ENCODE data around the gene APRT.

The APRT gene

GRCh38 chr16:88762941-88763340, 48.8 kb downstream of the APRT start:
- 84% methylated on average over 10 of the region's 10 CpGs for WGBS
- no peak overlapping the region for H3K23ac ChIP-seq (ENCODE audit: low read length in 2 of 2)
- no peak for DNase-seq

GRCh38 chr16:88762258-88762870, 49.4 kb downstream of the APRT start:
- Histone ChIP-seq H3K27me3 (ENCODE audit: control insufficient read depth in 1 of 2, insufficient read depth in 1 of 2, low read length in 2 of 2) (no peaks in the 10 kb centered on the region), H3K23ac (ENCODE audit: low read length in 2 of 2) (no peak overlapping the region), H3K14ac (ENCODE audit: low read length in 2 of 2) (no peak overlapping the region), H3K9me3 (ENCODE audit: control insufficient read depth, low read length) (no peaks in the 10 kb centered on the region), H2BK15ac (ENCODE audit: low read depth, poor library complexity, severe bottlenecking) (no peak overlapping the region), H3K4me3 (ENCODE audit: insufficient read depth in 1 of 2, low read depth in 1 of 2, low read length in 2 of 2) (no peak overlapping the region), H3K4me2 (ENCODE audit: low read length, poor library complexity, severe bottlenecking) (no peak overlapping the region), H2AK5ac (ENCODE audit: low read length, severe bottlenecking) (no peak overlapping the region), H2BK5ac (ENCODE audit: low read depth, low read length, poor library complexity, severe bottlenecking) (no peak overlapping the region), H3K18ac (ENCODE audit: low read depth in 1 of 2, low read length in 2 of 2) (no peak overlapping the region), H3K79me1 (replicated peaks; ENCODE audit: low read length, poor library complexity, severe bottlenecking) (peaks cover 42% of the 10 kb centered on the region), H4K91ac (ENCODE audit: low read length) (peak overlapping the region; percentile 70), H2BK120ac (ENCODE audit: low read depth, low read length) (no peak overlapping the region), H2BK12ac (ENCODE audit: low read length in 2 of 2) (no peak overlapping the region), H3K36me3 (ENCODE audit: control insufficient read depth in 1 of 2, insufficient read depth in 2 of 2, low read depth in 1 of 2, low read length in 2 of 2) (peaks cover 11 to 40% of the 10 kb centered on the region in 2 experiments), H3K27ac (ENCODE audit: low read length, poor library complexity, severe bottlenecking) (no peak overlapping the region), H4K8ac (ENCODE audit: low read length) (no peak overlapping the region), H3K4me1 (ENCODE audit: control insufficient read depth, insufficient read depth, low read depth, low read length) (peaks cover 86% of the 10 kb centered on the region), H3K4ac (ENCODE audit: low read depth in 1 of 2, low read length in 2 of 2) (no peak overlapping the region), H3K9ac (ENCODE audit: low read length) (no peak overlapping the region), H2AFZ (ENCODE audit: low read depth, low read length) (no peak overlapping the region)
- WGBS = 87% methylated on average over 16 of the region's 16 CpGs
- DNase-seq = no peak

More at GRCh38 chr16:88762941-88763340, 48.8 kb downstream of the APRT start:
- Histone ChIP-seq H4K91ac (ENCODE audit: low read length) (peak overlapping the region; percentile 11), H2AFZ (ENCODE audit: low read depth, low read length) (no peak overlapping the region), H3K9me3 (ENCODE audit: control insufficient read depth, low read length) (no peaks in the 10 kb centered on the region), H3K27ac (ENCODE audit: low read length, poor library complexity, severe bottlenecking) (no peak overlapping the region), H2BK120ac (ENCODE audit: low read depth, low read length) (no peak overlapping the region), H3K18ac (ENCODE audit: low read depth in 1 of 2, low read length in 2 of 2) (no peak overlapping the region), H2BK15ac (ENCODE audit: low read depth, poor library complexity, severe bottlenecking) (no peak overlapping the region), H3K4me1 (ENCODE audit: control insufficient read depth, insufficient read depth, low read depth, low read length) (peaks cover 86% of the 10 kb centered on the region), H3K79me1 (replicated peaks; ENCODE audit: low read length, poor library complexity, severe bottlenecking) (peaks cover 39% of the 10 kb centered on the region), H3K4me3 (ENCODE audit: insufficient read depth in 1 of 2, low read depth in 1 of 2, low read length in 2 of 2) (no peak overlapping the region), H2BK5ac (ENCODE audit: low read depth, low read length, poor library complexity, severe bottlenecking) (no peak overlapping the region), H3K4me2 (ENCODE audit: low read length, poor library complexity, severe bottlenecking) (no peak overlapping the region), H3K36me3 (ENCODE audit: control insufficient read depth in 1 of 2, insufficient read depth in 2 of 2, low read depth in 1 of 2, low read length in 2 of 2) (peaks cover 11 to 40% of the 10 kb centered on the region in 2 experiments), H4K8ac (ENCODE audit: low read length) (no peak overlapping the region), H2AK5ac (ENCODE audit: low read length, severe bottlenecking) (no peak overlapping the region), H3K4ac (ENCODE audit: low read depth in 1 of 2, low read length in 2 of 2) (no peak overlapping the region), H3K14ac (ENCODE audit: low read length in 2 of 2) (no peak overlapping the region), H3K27me3 (ENCODE audit: control insufficient read depth in 1 of 2, insufficient read depth in 1 of 2, low read length in 2 of 2) (no peaks in the 10 kb centered on the region), H2BK12ac (ENCODE audit: low read length in 2 of 2) (no peak overlapping the region), H3K9ac (ENCODE audit: low read length) (no peak overlapping the region)

GRCh38 chr16:88761830-88762229, 49.9 kb downstream of the APRT start:
- Histone ChIP-seq H2BK15ac (ENCODE audit: low read depth, poor library complexity, severe bottlenecking) (no peak overlapping the region), H3K27me3 (ENCODE audit: control insufficient read depth in 1 of 2, insufficient read depth in 1 of 2, low read length in 2 of 2) (no peaks in the 10 kb centered on the region), H3K36me3 (ENCODE audit: control insufficient read depth in 1 of 2, insufficient read depth in 2 of 2, low read depth in 1 of 2, low read length in 2 of 2) (peaks cover 11 to 40% of the 10 kb centered on the region in 2 experiments), H3K27ac (ENCODE audit: low read length, poor library complexity, severe bottlenecking) (no peak overlapping the region), H2AK5ac (ENCODE audit: low read length, severe bottlenecking) (no peak overlapping the region), H3K9me3 (ENCODE audit: control insufficient read depth, low read length) (no peaks in the 10 kb centered on the region), H3K4me2 (ENCODE audit: low read length, poor library complexity, severe bottlenecking) (no peak overlapping the region), H2BK120ac (ENCODE audit: low read depth, low read length) (no peak overlapping the region), H3K79me1 (replicated peaks; ENCODE audit: low read length, poor library complexity, severe bottlenecking) (peaks cover 40% of the 10 kb centered on the region), H4K91ac (ENCODE audit: low read length) (no peak overlapping the region), H2BK5ac (ENCODE audit: low read depth, low read length, poor library complexity, severe bottlenecking) (no peak overlapping the region), H2AFZ (ENCODE audit: low read depth, low read length) (no peak overlapping the region), H3K4ac (ENCODE audit: low read depth in 1 of 2, low read length in 2 of 2) (no peak overlapping the region), H3K18ac (ENCODE audit: low read depth in 1 of 2, low read length in 2 of 2) (no peak overlapping the region), H3K4me1 (ENCODE audit: control insufficient read depth, insufficient read depth, low read depth, low read length) (peaks cover 80% of the 10 kb centered on the region), H3K14ac (ENCODE audit: low read length in 2 of 2) (no peak overlapping the region), H3K4me3 (ENCODE audit: insufficient read depth in 1 of 2, low read depth in 1 of 2, low read length in 2 of 2) (no peak overlapping the region), H2BK12ac (ENCODE audit: low read length in 2 of 2) (peak overlapping the region in 1 of 2 experiments; percentile 43), H3K9ac (ENCODE audit: low read length) (no peak overlapping the region), H3K23ac (ENCODE audit: low read length in 2 of 2) (no peak overlapping the region), H4K8ac (ENCODE audit: low read length) (no peak overlapping the region)
- WGBS = 93% methylated on average over 10 of the region's 10 CpGs
- no peak for DNase-seq

- Histone ChIP-seq H3K9me3 (ENCODE audit: control insufficient read depth, low read length) (no peaks in the 10 kb centered on the region), H3K23ac (ENCODE audit: low read length in 2 of 2) (no peak overlapping the region), H3K27ac (ENCODE audit: low read length, poor library complexity, severe bottlenecking) (no peak overlapping the region), H2BK5ac (ENCODE audit: low read depth, low read length, poor library complexity, severe bottlenecking) (no peak overlapping the region), H3K9ac (ENCODE audit: low read length) (no peak overlapping the region), H4K91ac (ENCODE audit: low read length) (peak overlapping the region; percentile 74), H3K14ac (ENCODE audit: low read length in 2 of 2) (no peak overlapping the region), H3K4ac (ENCODE audit: low read depth in 1 of 2, low read length in 2 of 2) (no peak overlapping the region), H3K4me1 (ENCODE audit: control insufficient read depth, insufficient read depth, low read depth, low read length) (peaks cover 76% of the 10 kb centered on the region), H3K4me3 (ENCODE audit: insufficient read depth in 1 of 2, low read depth in 1 of 2, low read length in 2 of 2) (no peak overlapping the region), H3K36me3 (ENCODE audit: control insufficient read depth in 1 of 2, insufficient read depth in 2 of 2, low read depth in 1 of 2, low read length in 2 of 2) (peaks cover 11 to 41% of the 10 kb centered on the region in 2 experiments), H3K27me3 (ENCODE audit: control insufficient read depth in 1 of 2, insufficient read depth in 1 of 2, low read length in 2 of 2) (no peaks in the 10 kb centered on the region), H2BK15ac (ENCODE audit: low read depth, poor library complexity, severe bottlenecking) (no peak overlapping the region), H2AFZ (ENCODE audit: low read depth, low read length) (no peak overlapping the region), H4K8ac (ENCODE audit: low read length) (no peak overlapping the region), H2BK120ac (ENCODE audit: low read depth, low read length) (no peak overlapping the region), H3K79me1 (replicated peaks; ENCODE audit: low read length, poor library complexity, severe bottlenecking) (peaks cover 37% of the 10 kb centered on the region), H2AK5ac (ENCODE audit: low read length, severe bottlenecking) (no peak overlapping the region), H2BK12ac (ENCODE audit: low read length in 2 of 2) (peak overlapping the region in 1 of 2 experiments; percentile 15), H3K4me2 (ENCODE audit: low read length, poor library complexity, severe bottlenecking) (no peak overlapping the region), H3K18ac (ENCODE audit: low read depth in 1 of 2, low read length in 2 of 2) (no peak overlapping the region)
- WGBS = 93% methylated on average over 11 of the region's 11 CpGs
- DNase-seq = no peak
Observed at GRCh38 chr16:88761143-88761534, 50.6 kb downstream of the APRT start.

Data from mesenchymal stem cell (in vitro differentiated cells and primary cell).